HG03175 (cell line): ENCODE data around the gene FBXO24.

Experiments
- ATAC-seq: cut with Tn5 transposase; IDR thresholded peaks from one replicate; pipeline ENCODE4 v1.9.1; 2021; ENCODE audit warnings: mild to moderate bottlenecking, moderate library complexity; ENCODE audit not compliant: unreplicated experiment

The FBXO24 gene

GRCh38 chr7:100573691-100574361 lies 12.3 kb upstream of the FBXO24 start, which contains the start of gene SAP25:
SAP25 (minus strand) TSS chr7:100573900; CDS start chr7:100573742, 158 bp downstream.
- no peak for ATAC-seq

- no peak for ATAC-seq
Observed at GRCh38 chr7:100574362-100575205, 11.5 kb upstream of the FBXO24 start.

DNA sequence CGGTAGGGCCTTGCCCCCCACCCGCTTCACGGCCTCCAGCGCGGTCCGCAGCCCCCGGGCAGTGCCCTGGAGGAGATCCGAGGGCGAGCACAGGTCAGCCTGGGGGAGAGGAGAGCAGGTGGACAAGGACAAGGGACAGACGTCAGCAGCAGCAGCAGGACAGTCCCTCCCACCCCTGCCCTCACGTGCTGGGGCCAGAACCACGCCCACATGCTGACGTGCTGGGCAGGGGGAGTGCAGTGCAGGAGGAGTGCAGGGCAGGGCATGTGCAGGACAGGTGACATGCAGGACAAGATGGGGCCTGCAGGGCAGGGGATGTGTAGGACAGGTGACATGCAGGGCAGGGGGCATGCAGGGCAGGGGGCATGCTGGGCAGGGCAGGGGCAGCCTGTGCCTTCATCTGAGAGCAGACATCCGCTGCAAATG lies 10.9 kb upstream of the FBXO24 start:
- ATAC-seq, result no peak

GRCh38 chr7:100575746-100576383 lies 10.3 kb upstream of the FBXO24 start:
- no peak for ATAC-seq

GRCh38 chr7:100576384-100576993 lies 9.6 kb upstream of the FBXO24 start:
- ATAC-seq, result no peak

DNA sequence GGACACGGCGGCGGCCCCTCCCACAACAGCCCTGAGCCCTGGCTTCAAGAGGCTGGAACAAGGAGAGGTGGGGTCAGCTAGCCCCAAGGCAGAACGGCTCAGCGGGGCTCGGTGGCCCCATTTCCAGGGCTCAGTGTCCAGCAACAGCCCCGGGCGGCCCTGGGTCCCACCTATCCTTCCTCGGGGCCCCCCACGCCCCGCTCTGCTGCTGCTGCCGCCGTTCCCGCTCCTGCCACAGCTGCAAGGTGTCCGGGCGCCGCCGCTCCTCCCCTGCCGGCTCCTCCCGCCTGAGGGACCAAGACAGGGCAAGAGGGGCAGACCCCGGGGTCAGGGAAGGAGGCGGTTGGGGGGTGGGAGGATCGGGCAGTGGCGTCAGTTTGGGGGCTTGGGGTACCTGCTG lies 9.0 kb upstream of the FBXO24 start:
- ATAC-seq, result no peak

GRCh38 chr7:100577507-100577906 lies 8.6 kb upstream of the FBXO24 start:
- ATAC-seq, result no peak

DNA sequence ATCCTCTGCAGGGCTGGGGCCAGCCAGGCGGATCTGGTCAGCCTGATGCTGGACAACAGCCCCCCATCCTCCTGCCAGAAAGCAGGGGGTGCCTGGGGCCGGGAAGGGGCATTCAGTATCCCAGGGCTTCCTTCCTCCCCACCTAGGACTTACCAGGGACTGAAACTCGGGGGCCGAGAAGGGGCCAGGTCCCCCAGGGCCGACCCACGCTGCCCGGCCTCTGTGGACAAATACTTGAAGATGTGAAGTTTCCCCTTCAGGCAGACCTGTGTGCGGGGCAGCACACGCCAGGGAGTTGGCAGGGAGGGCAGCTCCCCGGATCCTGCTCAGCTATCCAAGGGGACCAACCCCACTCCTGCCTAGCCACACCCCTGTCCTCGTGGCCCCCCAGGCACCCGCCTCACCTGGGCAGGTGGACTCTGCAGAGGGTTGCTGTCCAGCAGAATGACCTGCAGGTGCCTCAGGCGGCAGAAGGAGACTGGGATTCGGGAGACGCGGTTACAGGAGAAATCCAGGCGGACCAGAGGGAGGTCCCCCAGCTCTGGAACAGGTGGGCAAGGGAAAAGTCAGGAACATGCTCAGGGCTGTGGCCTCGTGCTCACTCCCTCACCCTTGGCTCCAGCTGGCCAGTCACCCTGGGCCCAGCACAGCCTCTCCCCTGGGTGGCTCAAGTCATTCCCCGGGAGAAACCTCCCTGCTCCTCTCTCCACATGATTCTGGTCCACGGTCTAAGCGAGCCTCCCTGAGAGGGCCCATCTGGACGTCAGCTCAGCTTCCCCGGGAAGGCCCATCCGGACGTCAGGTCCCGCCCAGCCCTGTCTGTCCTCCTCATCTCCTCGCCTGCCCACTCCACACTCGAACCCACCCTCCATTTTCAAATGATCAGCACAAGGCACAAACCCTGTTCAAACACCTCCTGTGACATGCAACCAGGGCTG lies 7.6 kb upstream of the FBXO24 start:
- no peak for ATAC-seq

- no peak for ATAC-seq
Observed at GRCh38 chr7:100580466-100581283, 5.5 kb upstream of the FBXO24 start.

DNA sequence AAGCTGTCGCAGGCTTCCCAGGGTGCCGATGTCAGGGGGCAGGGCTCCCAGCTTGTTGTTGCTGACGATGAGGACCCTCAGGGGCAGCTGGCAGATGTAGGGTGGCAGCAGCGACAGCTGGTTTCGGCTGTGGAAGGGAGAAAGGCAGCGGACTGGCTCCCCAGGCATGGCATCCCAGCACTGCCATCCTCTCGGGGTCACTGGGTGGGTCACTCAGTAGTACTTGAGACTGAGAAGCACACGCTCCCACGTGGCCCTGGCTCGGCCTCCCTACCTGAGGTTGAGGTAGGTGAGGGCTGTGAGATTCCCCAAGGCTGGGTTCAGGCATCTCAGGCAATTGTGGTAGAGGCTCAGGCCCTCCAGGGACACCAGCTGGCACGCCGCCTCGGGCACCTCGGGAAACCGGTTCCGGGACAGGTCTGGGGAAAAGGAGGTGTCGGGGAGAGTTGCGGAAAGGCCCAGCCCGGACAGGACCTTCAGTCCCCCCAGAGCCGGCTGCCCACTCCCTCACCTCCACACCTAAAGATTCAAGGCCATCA lies 4.0 kb upstream of the FBXO24 start:
- no peak for ATAC-seq

GRCh38 chr7:100582650-100583049 lies 3.5 kb upstream of the FBXO24 start:
- no peak for ATAC-seq

DNA sequence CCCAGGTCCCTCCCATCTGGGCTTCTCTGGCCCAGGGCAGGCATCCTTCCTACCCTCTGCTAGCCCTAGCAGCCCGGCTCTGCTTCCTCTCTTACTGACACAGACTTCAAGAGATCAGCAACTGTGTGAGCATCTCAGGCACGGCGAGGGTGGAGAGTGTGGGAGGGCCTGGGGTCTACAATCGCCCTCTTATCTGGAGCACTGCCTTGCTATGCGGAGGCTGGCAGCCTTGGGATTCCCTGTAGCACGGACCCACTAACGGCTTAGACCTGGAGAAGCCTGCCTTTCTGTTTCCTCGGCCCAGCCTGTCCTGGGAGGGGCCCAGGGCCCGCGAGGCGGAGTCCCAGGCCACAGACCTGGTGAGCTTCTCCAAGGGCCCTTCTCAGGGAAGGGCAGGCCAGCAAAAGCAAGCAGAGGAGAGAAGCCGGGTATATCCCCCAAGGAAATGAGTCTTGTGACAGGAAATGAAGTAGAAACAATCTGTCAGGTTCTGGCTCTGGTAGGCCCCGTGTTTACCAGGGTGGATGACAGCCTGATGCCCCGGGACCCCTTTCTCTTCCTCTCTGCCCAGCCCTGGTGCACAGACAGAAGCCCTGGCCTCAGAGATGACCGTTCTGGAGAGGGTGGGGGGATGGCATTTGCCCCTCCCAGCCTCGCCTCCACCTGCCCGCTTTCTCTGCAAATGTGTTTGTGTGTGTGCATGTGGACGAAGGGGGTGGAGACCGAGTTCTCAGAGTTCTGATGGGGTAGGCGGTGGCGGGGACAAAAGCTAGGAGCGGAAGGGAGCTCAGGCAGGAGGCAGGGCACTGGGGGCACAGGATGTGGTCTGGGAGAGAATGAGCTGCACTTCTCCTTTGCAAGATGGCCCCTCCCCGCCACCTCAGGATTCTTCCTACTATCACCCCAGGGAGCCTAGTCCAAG lies 2.7 kb upstream of the FBXO24 start:
- ATAC-seq, result no peak

DNA sequence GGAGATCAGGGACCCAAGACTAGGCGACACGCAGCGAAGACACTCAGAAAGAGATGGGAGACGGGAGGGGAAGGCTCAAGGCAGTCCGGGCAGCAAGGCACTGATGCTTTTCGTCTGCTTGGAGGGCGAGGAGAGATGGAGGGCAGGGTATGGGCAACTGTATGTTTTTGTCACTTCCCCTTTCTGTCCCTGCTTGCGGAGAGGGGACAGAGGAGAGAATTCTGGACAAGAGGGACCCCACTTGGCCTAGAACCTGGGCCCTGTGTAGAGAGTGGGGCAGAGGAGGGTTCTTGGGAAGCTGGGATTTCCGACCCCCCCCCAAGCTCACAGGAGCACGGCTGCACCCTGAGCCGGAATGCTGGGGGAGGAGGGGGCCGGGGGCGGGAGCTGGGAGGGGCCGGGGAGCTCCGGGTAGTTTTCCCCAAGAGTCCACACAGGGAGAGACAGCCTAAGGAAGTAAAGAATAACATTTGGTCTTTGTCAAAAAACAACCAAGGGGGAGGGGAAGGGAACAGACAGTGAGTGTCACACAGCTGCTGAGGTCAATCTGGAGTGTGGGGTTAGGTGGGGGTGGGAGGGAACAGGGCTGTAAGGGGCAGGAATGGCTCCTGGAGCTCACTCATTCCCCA lies 2.0 kb upstream of the FBXO24 start:
- no peak for ATAC-seq

DNA sequence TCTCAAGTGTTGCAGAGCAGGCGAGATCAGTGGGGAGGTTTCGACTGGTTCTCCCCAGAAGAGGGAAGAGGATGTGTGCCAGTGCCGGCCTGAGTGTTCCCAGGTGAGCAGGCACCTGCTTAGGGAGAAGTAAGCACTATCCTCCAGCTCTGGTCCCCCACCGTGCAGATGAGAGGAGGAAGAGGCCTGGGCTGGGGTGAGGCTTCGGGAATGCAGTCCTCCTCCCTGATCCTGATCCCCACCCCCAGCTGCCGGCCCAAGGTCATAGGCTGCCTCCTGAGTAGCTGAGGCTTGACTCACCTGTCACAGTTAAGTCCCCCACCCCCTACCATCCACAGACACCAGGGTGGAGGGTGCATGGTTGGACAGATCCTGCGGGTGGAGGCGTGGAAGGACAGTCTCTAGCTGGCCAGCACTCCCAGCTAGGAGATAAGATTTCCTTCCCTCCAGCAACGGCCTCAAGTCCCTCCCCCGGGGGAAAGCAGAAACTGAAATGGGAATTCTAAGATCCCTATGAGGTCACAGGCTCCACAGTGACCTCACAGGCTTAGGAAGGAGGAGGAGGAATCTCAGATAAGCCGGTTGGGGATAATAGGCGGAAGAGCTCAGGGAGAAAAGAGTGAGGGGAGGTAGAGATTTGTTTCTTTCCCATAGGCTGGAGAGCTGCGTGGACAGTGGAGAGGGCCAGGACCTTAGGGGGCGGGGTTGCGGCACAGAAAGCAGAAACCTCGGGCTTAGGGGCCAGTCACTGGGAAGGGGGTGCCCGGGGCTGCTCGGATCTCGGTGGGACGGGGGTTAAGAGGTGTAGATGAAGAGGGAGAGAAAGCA lies 1.2 kb upstream of the FBXO24 start:
- ATAC-seq, result no peak

DNA sequence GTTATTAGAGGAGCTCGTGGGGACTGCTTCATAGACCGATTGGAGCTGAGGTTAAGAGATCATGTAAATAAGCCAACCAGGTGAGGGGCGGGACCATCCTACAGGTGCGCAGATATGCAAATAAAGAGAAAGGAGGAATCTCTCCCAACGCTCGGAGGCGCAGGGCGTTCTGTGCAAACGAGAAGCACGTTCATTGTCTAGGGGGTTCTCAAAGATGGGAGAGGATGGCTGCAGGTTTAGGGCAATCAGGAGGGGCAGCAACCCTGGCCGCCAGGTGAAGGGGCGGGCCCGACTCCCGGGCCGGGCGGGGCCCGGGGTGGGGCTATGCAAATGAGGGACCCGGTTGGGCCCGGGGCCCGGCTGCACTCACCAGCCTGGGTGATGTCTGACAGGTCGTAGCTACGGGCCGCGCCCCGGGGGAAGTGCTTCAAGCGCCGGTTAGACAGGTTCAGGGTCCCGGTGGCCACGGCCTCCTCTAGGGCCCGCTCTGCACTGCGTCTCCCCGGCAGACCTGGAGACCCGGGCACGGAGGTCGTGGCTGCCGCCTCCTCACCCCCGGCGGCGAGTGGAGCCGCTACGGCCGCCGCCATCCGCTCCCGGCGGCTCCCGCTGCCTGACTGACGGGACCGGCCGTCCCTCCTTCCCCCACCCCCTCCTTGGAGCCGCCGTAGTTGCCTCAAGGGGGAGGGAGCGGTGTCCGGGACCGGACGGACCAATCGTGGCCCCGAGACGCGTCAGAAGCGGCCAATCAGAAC lies 440 bp upstream of the FBXO24 start, which contains the start of gene LRCH4:
LRCH4 (minus strand) TSS at position 619 of the 755 bp plus-strand sequence; CDS start at position 590, 29 bp downstream.
- peak; percentile 29 for ATAC-seq

- no peak for ATAC-seq
Observed at GRCh38 chr7:100588438-100588837, 2.3 kb downstream of the FBXO24 start.
